GM23248 (cell line): ENCODE measurements around the gene GNS.

Source experiments
- EZH2 ChIP-seq: fragments of 200-600 bp; sonication (generic); IDR thresholded peaks from 2 replicates; pipeline ENCODE4 v1.6.1; 2018; ENCODE audit warnings: antibody characterized with exemption, mild to moderate bottlenecking; ENCODE audit not compliant: insufficient read depth, poor library complexity, severe bottlenecking
- EZH2phosphoT487 ChIP-seq: fragments of 200-600 bp; sonication (generic); IDR thresholded peaks from 2 replicates; pipeline ENCODE4 v1.6.1; 2018; ENCODE audit warnings: antibody characterized with exemption, moderate library complexity, mild to moderate bottlenecking, low read depth; ENCODE audit not compliant: insufficient read depth

DNA sequence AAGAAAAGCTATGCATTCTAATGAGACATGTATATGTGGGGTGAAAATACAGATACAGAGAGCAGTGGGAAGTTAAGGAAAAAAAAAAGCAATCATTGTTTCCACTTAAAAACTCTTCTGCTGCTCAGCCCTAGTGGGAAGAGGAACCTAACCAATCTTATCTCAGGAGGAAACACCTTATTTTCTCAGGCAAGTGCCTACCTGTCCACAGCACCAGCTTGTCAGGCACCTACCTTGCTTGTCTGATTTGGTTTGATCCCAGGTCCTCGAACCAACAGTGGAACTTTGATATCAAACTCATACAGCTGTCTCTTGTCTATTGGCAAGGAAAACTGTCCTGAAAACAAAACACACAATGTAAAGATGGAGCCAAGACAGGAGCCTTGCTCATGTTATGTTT is 22.4 kb downstream of the GNS start:
- TF ChIP-seq EZH2phosphoT487 (no peak), EZH2 (no peak)
